ENCODE results near the gene CD33. TPM values are rescaled to one million over a fixed set of nuclear protein-coding genes. Genes with fewer than 3 reads are reported as not detected.

CD33 gene
- total RNA-seq, 1 donor from 2014 or later, result 32.0 TPM

- no peaks in the 10 kb centered on the region for H3K4me1 ChIP-seq
- DNase-seq, result no peak
- ATAC-seq, result no peak
- H3K9me3 ChIP-seq, result no peaks in the 10 kb centered on the region
- no peak overlapping the region for H3K4me3 ChIP-seq
- H3K27ac ChIP-seq, result no peak overlapping the region
- intact Hi-C loops (cut with DNase I), result no loop called here
- H3K27me3 ChIP-seq (ENCODE audit: low read depth), result peaks cover 23% of the 10 kb centered on the region
- no peaks in the 10 kb centered on the region for H3K36me3 ChIP-seq
- TF ChIP-seq CTCF (IDR thresholded peaks at IDR 0.05), result no peak
These were observed 26.2 kb upstream of the CD33 start for GRCh38 chr19:51198641-51199040.

DNA sequence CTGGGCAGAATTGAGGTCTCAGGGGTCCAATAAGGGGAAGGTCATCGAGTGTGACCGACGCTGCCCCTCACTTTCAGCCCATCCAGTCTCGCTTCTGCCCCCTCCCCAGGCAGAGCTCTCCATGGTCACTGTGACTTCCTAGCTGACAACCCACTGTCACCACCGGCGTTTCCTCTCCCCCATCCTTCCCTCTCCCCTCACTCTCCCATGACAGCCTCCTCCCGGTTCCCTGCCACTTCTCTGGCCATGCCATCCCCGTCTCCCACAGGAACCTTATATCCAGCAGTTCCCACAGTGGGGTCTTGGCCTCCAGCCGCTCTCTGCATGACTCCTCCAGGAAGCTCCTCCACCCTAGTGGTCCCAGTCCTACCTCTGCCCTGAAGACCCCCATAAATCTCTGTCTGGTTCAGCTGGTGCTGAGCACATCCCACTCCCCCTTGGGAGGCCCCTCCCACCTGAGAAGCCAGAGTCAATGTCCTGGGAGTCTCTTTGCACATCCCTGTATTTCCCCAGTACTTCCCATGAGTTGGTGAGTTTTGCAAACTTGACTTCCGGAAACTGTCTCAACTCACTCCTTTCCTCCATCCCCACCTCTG is 24.7 kb upstream of the CD33 start:
- ATAC-seq (no peak), DNase-seq (no peak)
- TF ChIP-seq CTCF (IDR thresholded peaks at IDR 0.05), result no peak
- Histone ChIP-seq H3K27me3 (ENCODE audit: low read depth) (peaks cover 23% of the 10 kb centered on the region), H3K9me3 (no peaks in the 10 kb centered on the region), H3K36me3 (no peaks in the 10 kb centered on the region), H3K27ac (no peak overlapping the region), H3K4me3 (no peak overlapping the region), H3K4me1 (no peaks in the 10 kb centered on the region)
- intact Hi-C loops (cut with DNase I), result no loop called here

DNA sequence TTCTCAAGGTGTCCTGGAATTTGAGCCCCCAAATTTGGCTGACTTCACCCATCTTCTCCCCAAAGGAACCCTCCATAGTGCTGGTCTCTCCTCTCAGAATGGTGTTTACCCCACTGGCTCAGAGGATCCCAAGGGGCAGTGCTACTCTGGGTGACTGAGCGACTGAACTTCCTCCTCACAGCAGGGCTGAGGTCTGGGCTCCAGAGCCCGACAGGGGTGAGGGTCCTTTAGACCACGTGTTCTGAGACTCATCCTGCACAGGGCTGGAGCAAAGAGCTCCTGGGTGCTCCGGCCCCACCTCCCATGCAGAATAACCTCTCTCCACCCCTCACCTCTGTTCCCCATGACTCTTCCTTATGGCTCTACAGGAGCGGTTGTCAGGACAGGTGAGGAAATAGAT is 23.2 kb upstream of the CD33 start:
- no peak for TF ChIP-seq CTCF (IDR thresholded peaks at IDR 0.05)
- intact Hi-C loops (cut with DNase I), result no loop called here

GRCh38 chr19:51203916-51204315 is 21.0 kb upstream of the CD33 start:
- Histone ChIP-seq H3K27me3 (ENCODE audit: low read depth) (peaks cover 18% of the 10 kb centered on the region), H3K4me1 (no peaks in the 10 kb centered on the region), H3K27ac (no peak overlapping the region), H3K36me3 (no peaks in the 10 kb centered on the region), H3K4me3 (no peak overlapping the region), H3K9me3 (no peaks in the 10 kb centered on the region)
- intact Hi-C loops (cut with DNase I), result no loop called here
- no peak for DNase-seq
- TF ChIP-seq CTCF (IDR thresholded peaks at IDR 0.05), result no peak
- ATAC-seq, result no peak

More for the DNA sequence above, 23.2 kb upstream of the CD33 start:
- Histone ChIP-seq H3K4me3 (no peak overlapping the region), H3K9me3 (no peaks in the 10 kb centered on the region), H3K27ac (no peak overlapping the region), H3K4me1 (no peaks in the 10 kb centered on the region), H3K36me3 (no peaks in the 10 kb centered on the region), H3K27me3 (ENCODE audit: low read depth) (peaks cover 23% of the 10 kb centered on the region)
- DNase-seq, result no peak
- no peak for ATAC-seq

DNA sequence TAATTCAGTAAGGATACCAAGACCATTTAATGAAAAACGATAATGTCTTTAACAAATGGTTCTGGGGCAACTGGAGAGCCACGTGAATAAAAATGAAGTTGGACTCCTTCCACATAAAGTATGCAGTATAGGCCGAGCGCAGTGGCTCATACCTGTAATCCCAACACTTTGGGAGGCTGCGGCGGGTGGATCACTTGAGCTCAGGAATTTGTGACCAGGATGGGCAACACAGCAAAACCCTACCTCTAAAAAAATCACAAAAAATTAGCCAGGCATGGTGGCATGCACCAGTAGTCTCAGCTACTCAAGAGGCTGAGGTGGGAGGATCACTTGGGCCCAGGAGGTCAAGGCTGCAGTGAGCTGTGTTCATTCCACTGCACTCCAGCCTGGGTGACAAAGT is 20.6 kb upstream of the CD33 start:
- TF ChIP-seq CTCF (IDR thresholded peaks at IDR 0.05), result no peak
- ATAC-seq (no peak), DNase-seq (no peak)
- no peaks in the 10 kb centered on the region for H3K9me3 ChIP-seq
- intact Hi-C loops (cut with DNase I), result no loop called here
- peaks cover 13% of the 10 kb centered on the region for H3K27me3 ChIP-seq (ENCODE audit: low read depth)
- H3K27ac ChIP-seq, result no peak overlapping the region
- H3K4me1 ChIP-seq, result no peaks in the 10 kb centered on the region
- H3K36me3 ChIP-seq, result no peaks in the 10 kb centered on the region
- H3K4me3 ChIP-seq, result no peak overlapping the region
